SK-N-MC (cell line): Measurements from ENCODE around the gene TTC9C.

Experiments used
- EZH2 ChIP-seq: fragments of 200-600 bp; sonication (generic); IDR thresholded peaks from one replicate; pipeline ENCODE4 v1.6.1; 2017; ENCODE audit warnings: antibody characterized with exemption
- POLR2AphosphoS5 ChIP-seq: IDR thresholded peaks from 2 replicates; pipeline ENCODE4 v1.6.1; 2012; ENCODE audit warnings: mild to moderate bottlenecking, low read depth, low read length, borderline replicate concordance

DNA sequence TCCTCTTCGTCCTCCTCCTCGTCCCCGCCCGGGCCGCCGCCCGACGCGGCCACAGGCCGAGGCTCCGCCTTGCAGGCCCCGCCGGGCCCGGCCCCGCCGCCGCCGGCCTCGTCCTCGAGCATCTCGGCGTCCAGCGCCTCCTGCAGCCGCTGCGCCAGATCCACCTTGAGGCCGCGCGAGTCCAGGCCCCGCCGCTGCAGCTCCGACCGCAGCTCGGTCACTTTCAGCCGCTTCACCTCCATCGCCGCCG is 1.4 kb upstream of the TTC9C start:
- TF ChIP-seq EZH2, result no peak
- no peak for TF ChIP-seq POLR2AphosphoS5
